Heart left ventricle (tissue), 16 donors: ENCODE measurements around the gene RNF123. TPM values are rescaled to one million over a fixed set of nuclear protein-coding genes. Genes with fewer than 3 reads are reported as not detected.

Experiments used
- ATAC-seq, 4 donors: fragments of 200-7000 bp; cut with Tn5 transposase; one replicate each; pipeline ENCODE4 v1.9.1; 2020 to 2022; ENCODE audit warnings: moderate library complexity in 4 of 4, mild to moderate bottlenecking in 3 of 4, moderate number of reproducible peaks in 1 of 4
- DNase-seq, 5 donors: peaks; one replicate each; pipeline ENCODE4 v3.0.0-alpha.2; 2020
- H3K27ac ChIP-seq, 12 donors: fragments of 200-600 bp; sonication (generic) in 4 of 12; one replicate each; pipeline versions ENCODE4 v1.5.0 to v1.8.0; 2016 to 2022; ENCODE audit warnings: mild to moderate bottlenecking in 2 of 12
- H3K27me3 ChIP-seq, 9 donors: fragments of 200-600 bp; sonication (generic) in 2 of 9; one replicate each; pipeline versions ENCODE4 v1.5.1 to v1.8.0; 2016 to 2022; ENCODE audit warnings: mild to moderate bottlenecking in 3 of 9
- H3K36me3 ChIP-seq, 9 donors: fragments of 200-600 bp; sonication (generic) in 2 of 9; one replicate each; pipeline versions ENCODE4 v1.5.0 to v1.8.0; 2018 to 2022; ENCODE audit warnings: mild to moderate bottlenecking in 2 of 9
- H3K4me1 ChIP-seq, 12 donors: fragments of 200-600 bp; sonication (generic) in 4 of 12; one replicate each; pipeline versions ENCODE4 v1.5.0 to v1.8.0; 2016 to 2022; ENCODE audit warnings: mild to moderate bottlenecking in 3 of 12
- H3K4me3 ChIP-seq, 12 donors: fragments of 200-600 bp; sonication (generic) in 4 of 12; one replicate each; pipeline versions ENCODE4 v1.5.0 to v1.8.0; 2017 to 2022; ENCODE audit warnings: mild to moderate bottlenecking in 9 of 12, moderate library complexity in 4 of 12
- H3K9me3 ChIP-seq, 12 donors: fragments of 200-600 bp; sonication (generic) in 4 of 12; one replicate each; pipeline versions ENCODE4 v1.5.0 to v1.8.0; 2016 to 2022; ENCODE audit warnings: mild to moderate bottlenecking in 1 of 12
- CTCF ChIP-seq, 12 donors: fragments of 200-600 bp; sonication (generic) in 4 of 12; IDR thresholded peaks; one replicate each; pipeline versions ENCODE4 v1.5.0 to v1.8.0; 2018 to 2022; ENCODE audit warnings: antibody characterized with exemption in 12 of 12, mild to moderate bottlenecking in 5 of 12
- POLR2A ChIP-seq, 2 donors: fragments of 450-650 bp; IDR thresholded peaks; one replicate each; pipeline ENCODE4 v1.6.1; 2017; ENCODE audit warnings: antibody characterized with exemption in 2 of 2, mild to moderate bottlenecking in 2 of 2, moderate library complexity in 2 of 2
- WGBS, 4 donors: extraction: QIAGEN DNeasy Blood & Tissue Kit in 2 of 4; methylation state at CpG; one replicate each; pipeline versions ENCODE4 v1.1.5 to v1.1.7; 2013 to 2018; 5-methylcytosine and 5-hydroxymethylcytosine counted together
- intact Hi-C, 10 donors: fragments of 100-400 bp; cut with DNase I; formaldehyde crosslinking; loops; one replicate each; pipeline versions ENCODE4 v1.11.1 to v1.14.2; 2022
- polyA plus RNA-seq, 2 donors: library from polyadenylated mRNA; stranded (reverse); fragments of 200-250 nt; gene quantifications; one replicate each; pipeline ENCODE4 v1.2.3, GENCODE V29; 2013
- total RNA-seq, 9 donors: library from RNA; depleted of rRNA in 2 of 9; stranded (reverse); fragments of >200 nt in 2 of 9; fragmentation: NEBNext Ultra II Directional in 3 of 9; extraction: Animal tissue kit (Norgen Biotek cat#: 25700) in 3 of 9; gene quantifications; one replicate each; pipeline versions ENCODE4 v1.1.0 to v1.2.4, GENCODE V29; 2016 to 2023
- donor health status: ischemic (EF 13 %, LVEDD 7.1; RV severe dilation, severe dysfunction).
- donor health status: healthy with polysubstance abuse.
- donor health status: DM: no; HTN: yes; CAD: no.
- donor health status: DM: no; HTN: no; CAD: no.
- donor health status: ischemic (EF 25% LVEDD 6.9; RV normal size, moderate dysfunction).
- donor health status: ischemic (EF 25% LVEDD 5.7; RV mildly dilated, moderate dysfunction).
- donor health status: healthy.
- donor health status: DM: yes; HTN: yes; CAD: no.
- donor health status: ischemic (EF 35%, LVEDD 5.7; RV mildly dilated, moderate dysfunction).
- donor health status: nonischemic (EF 11% LVEDD 7.7; RV severe dilation, severe dysfunction).
- donor health status: DM: yes; HTN: yes; CAD: no.
- donor health status: PGD.
- donor health status: ischemic (EF 29% LVEDD 5.4; RV normal size, mild dysfunction).
- donor health status: nonischemic (EF 23%, LVEDD 6.1; RV moderate dilation, normal function).

RNF123 gene
- total and polyA plus RNA-seq, 11 donors, result 27.7 to 61.4 (median 46.0) TPM

GRCh38 chr3:49673121-49673714, 16.1 kb upstream of the RNF123 start:
- Histone ChIP-seq H3K27me3 (no peaks in the 10 kb centered on the region), H3K36me3 (peaks cover 0 to 26% (median 24%) of the 10 kb centered on the region in 9 donors), H3K4me1 (peaks cover 0 to 28% (median 14%) of the 10 kb centered on the region in 12 donors), H3K9me3 (no peaks in the 10 kb centered on the region), H3K4me3 (peak overlapping the region; percentile 66 to 100 (median 80)), H3K27ac (peak overlapping the region in 11 of 12 donors; percentile 85 to 99 (median 90))
- peak in 1 of 5 donors; percentile 40 for DNase-seq
- intact Hi-C loops, result loop anchor here in 3 of 10 donors (2.0 to 10.0 kb wide), 3 partner anchors 134 to 538 kb away; partner anchors contain the start of genes DAG1 (in 1 of the 3) and LAMB2 (in 1 of the 3)
- TF ChIP-seq CTCF (IDR thresholded peaks at IDR 0.05) (no peak), POLR2A (IDR thresholded peaks at IDR 0.05) (no peak)
- ATAC-seq, result no peak
- 16 to 23% (median 21%) methylated on average over 16 to 17 of the region's 17 CpGs for WGBS, 4 donors

- peak within 1 kb of the TSS; percentile 63 to 99 (median 90) for H3K27ac ChIP-seq
- H3K27me3 ChIP-seq, result no peaks in the 10 kb centered on the region
- H3K4me1 ChIP-seq, result peaks cover 0 to 28% (median 14%) of the 10 kb centered on the region in 12 donors
- TF ChIP-seq CTCF (IDR thresholded peaks at IDR 0.05) (peak in 2 of 12 donors; percentile 17 to 19), POLR2A (IDR thresholded peaks at IDR 0.05) (peak in 1 of 2 donors; percentile 78)
- H3K9me3 ChIP-seq, result no peaks in the 10 kb centered on the region
- ATAC-seq, result peak; percentile 91 to 95 (median 94)
- peak; percentile 95 to 99 (median 97) for DNase-seq
- WGBS, 4 donors, result 0 to 1% (median 1%) methylated on average over 49 to 71 of the region's 71 CpGs
- peak within 1 kb of the TSS; percentile 66 to 100 (median 80) for H3K4me3 ChIP-seq
- intact Hi-C loops, result loop anchor here in 3 of 10 donors (2.0 to 10.0 kb wide), 3 partner anchors 135 to 539 kb away; partner anchors contain the start of genes DAG1 (in 1 of the 3) and LAMB2 (in 1 of the 3)
- peaks cover 0 to 33% (median 31%) of the 10 kb centered on the region in 9 donors for H3K36me3 ChIP-seq
These were observed 15.5 kb upstream of the RNF123 start, which contains the start of gene APEH for GRCh38 chr3:49673715-49674496. TSS of gene APEH (plus strand) at chr3:49674351. CDS start at chr3:49674402, 51 bp downstream.

DNA sequence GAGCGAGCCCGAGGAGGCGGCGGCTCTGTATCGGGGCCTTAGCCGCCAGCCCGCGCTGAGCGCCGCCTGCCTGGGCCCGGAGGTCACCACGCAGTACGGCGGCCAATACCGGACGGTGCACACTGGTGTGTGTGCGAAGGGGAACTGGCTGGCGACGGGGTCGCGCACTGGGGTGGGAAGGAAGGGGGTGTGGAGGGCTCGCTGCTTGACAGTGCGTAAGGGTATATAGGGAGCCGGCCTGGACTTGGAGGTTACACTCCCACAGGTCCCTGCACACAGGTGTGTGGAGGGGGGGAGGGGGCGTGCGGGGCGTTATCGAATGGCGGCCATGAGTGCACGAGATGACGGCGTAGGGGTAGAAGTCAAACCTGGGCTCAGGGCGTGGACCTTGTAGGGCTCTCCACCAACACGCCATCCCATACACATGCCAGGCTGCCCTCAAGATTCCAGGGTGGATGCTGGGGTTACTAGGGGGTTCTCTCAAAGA, 14.8 kb upstream of the RNF123 start:
- Histone ChIP-seq H3K27ac (peak overlapping the region in 11 of 12 donors; percentile 85 to 99 (median 90)), H3K4me3 (peak overlapping the region; percentile 66 to 100 (median 80)), H3K4me1 (peaks cover 0 to 28% (median 14%) of the 10 kb centered on the region in 12 donors), H3K9me3 (no peaks in the 10 kb centered on the region), H3K27me3 (no peaks in the 10 kb centered on the region), H3K36me3 (peaks cover 0 to 40% (median 37%) of the 10 kb centered on the region in 9 donors)
- DNase-seq (no peak), ATAC-seq (peak in 3 of 4 donors; percentile 8 to 42 (median 34))
- intact Hi-C loops, result loop anchor here in 2 of 10 donors (5.0 to 10.0 kb wide), 2 partner anchors 202 to 540 kb away; partner anchors contain the start of genes DAG1 (in 1 of the 2) and LAMB2 (in 1 of the 2)
- TF ChIP-seq CTCF (IDR thresholded peaks at IDR 0.05), result no peak
- no peak for TF ChIP-seq POLR2A (IDR thresholded peaks at IDR 0.05)
- WGBS, 4 donors, result 9 to 45% (median 29%) methylated on average over 14 to 34 of the region's 34 CpGs
